BLaER1 treated with 17β-estradiol and CSF1 and Interleukin-3, amounts not matched to agents 10 nM and 100 nM (cell line): ENCODE data around the gene SCAF8.
A peak's percentile ranks its signal among the peaks of the same experiment; 100 is the strongest.

Experiments used
- H3K27ac ChIP-seq, 11 experiments: shearing (Covaris generic); formaldehyde crosslinking; 2 replicates each; pipeline ENCODE4 v1.8.1; 2022
- H3K27me3 ChIP-seq, 11 experiments: shearing (Covaris generic); formaldehyde crosslinking; 2 replicates each; pipeline ENCODE4 v1.8.1; 2022
- H3K36me3 ChIP-seq, 11 experiments: shearing (Covaris generic); formaldehyde crosslinking; 2 replicates each; pipeline ENCODE4 v1.8.1; 2022
- H3K4me1 ChIP-seq, 10 experiments: shearing (Covaris generic); formaldehyde crosslinking; 2 replicates each; pipeline ENCODE4 v1.8.1; 2022
- H3K4me2 ChIP-seq, 11 experiments: shearing (Covaris generic); formaldehyde crosslinking; 2 replicates each; pipeline ENCODE4 v1.8.1; 2022
- H3K4me3 ChIP-seq, 10 experiments: shearing (Covaris generic); formaldehyde crosslinking; 2 replicates each; pipeline ENCODE4 v1.8.1; 2022
- H3K9ac ChIP-seq, 11 experiments: shearing (Covaris generic); formaldehyde crosslinking; 2 replicates each; pipeline ENCODE4 v1.8.1; 2022
- H3K9me3 ChIP-seq, 11 experiments: shearing (Covaris generic); formaldehyde crosslinking; replicated peaks in 1 of 11; 2 replicates each; pipeline ENCODE4 v1.8.1; 2022
- H4K20me1 ChIP-seq, 11 experiments: shearing (Covaris generic); formaldehyde crosslinking; 2 replicates each; pipeline ENCODE4 v1.8.1; 2022
- Cebpa-rat ChIP-seq, 11 experiments: shearing (Covaris generic); IDR thresholded peaks; 2 replicates each; pipeline ENCODE4 v1.8.1; 2022

Gene SCAF8

GRCh38 chr6:154783229-154783628 lies 50.0 kb downstream of the SCAF8 start:
- peaks cover 12 to 93% (median 56%) of the 10 kb centered on the region in 11 experiments; a peak in 21 of 22 replicates for H4K20me1 ChIP-seq
- H3K27ac ChIP-seq: no peak overlapping the region
- no peak overlapping the region for H3K4me2 ChIP-seq
- H3K9ac ChIP-seq: no peak overlapping the region
- no peak for TF ChIP-seq Cebpa-rat (IDR thresholded peaks at IDR 0.05)
- H3K27me3 ChIP-seq: no peaks in the 10 kb centered on the region
- peaks cover 63 to 97% (median 92%) of the 10 kb centered on the region in 11 experiments for H3K36me3 ChIP-seq
- no peaks in the 10 kb centered on the region for H3K9me3 ChIP-seq
- H3K4me1 ChIP-seq: no peaks in the 10 kb centered on the region; a peak in 1 of 20 replicates
- H3K4me3 ChIP-seq: no peak overlapping the region

- Histone ChIP-seq H3K4me1 (no peaks in the 10 kb centered on the region; a peak in 1 of 20 replicates), H3K9me3 (no peaks in the 10 kb centered on the region), H3K36me3 (peaks cover 62 to 96% (median 92%) of the 10 kb centered on the region in 11 experiments), H3K4me2 (no peak overlapping the region), H3K4me3 (no peak overlapping the region), H3K9ac (no peak overlapping the region), H3K27ac (no peak overlapping the region), H3K27me3 (no peaks in the 10 kb centered on the region), H4K20me1 (peaks cover 18 to 90% (median 60%) of the 10 kb centered on the region in 11 experiments; a peak in 21 of 22 replicates)
- no peak for TF ChIP-seq Cebpa-rat (IDR thresholded peaks at IDR 0.05)
These were observed 51.9 kb downstream of the SCAF8 start for GRCh38 chr6:154785075-154785474.

GRCh38 chr6:154786144-154786868 lies 53.1 kb downstream of the SCAF8 start:
- no peak overlapping the region for H3K4me3 ChIP-seq
- H3K9ac ChIP-seq: no peak overlapping the region
- H3K4me2 ChIP-seq: no peak overlapping the region
- H3K9me3 ChIP-seq: no peaks in the 10 kb centered on the region
- H3K4me1 ChIP-seq: peaks cover 0 to under 1% (median 0%) of the 10 kb centered on the region in 10 experiments; a peak in 2 of 20 replicates
- peaks cover 18 to 93% (median 60%) of the 10 kb centered on the region in 11 experiments; a peak in 21 of 22 replicates for H4K20me1 ChIP-seq
- TF ChIP-seq Cebpa-rat (IDR thresholded peaks at IDR 0.05): no peak
- no peaks in the 10 kb centered on the region for H3K27me3 ChIP-seq
- H3K36me3 ChIP-seq: peaks cover 51 to 96% (median 84%) of the 10 kb centered on the region in 11 experiments
- H3K27ac ChIP-seq: no peak overlapping the region

DNA sequence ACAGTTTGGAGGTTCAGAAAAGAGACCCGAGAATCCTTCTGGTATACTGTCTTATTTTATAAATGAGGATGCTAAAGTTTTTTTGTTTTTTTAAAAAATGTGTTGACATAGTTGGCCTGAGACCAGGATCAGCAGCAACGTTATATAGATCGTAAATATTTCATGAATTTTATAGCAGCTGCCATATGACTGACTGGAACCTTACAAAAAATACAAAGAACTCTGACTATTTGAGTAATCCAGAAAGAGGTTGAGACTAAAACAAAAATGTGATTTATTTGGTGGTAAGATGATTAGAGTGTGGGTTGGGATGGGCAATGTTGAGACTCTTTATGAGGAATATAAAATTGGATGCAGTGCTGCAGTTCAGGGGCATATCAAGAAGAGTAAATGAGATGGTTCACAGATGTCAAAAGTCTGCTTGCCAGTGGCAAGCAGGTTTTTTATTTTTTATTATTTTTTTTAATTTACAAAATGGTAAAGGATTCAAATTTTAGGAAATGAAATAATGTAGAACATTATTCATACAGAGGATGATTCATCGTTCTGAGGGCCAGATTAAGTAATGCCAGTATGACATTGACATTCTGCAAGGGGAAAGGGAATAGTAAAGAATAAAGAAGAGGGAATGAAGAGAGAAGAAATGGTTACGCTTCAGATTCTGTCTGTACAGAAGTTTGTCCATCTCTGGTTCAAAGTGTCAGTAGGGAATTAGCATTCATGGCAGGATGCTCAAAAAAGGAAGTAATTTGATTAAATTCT lies 58.5 kb downstream of the SCAF8 start:
- no peak overlapping the region for H3K27ac ChIP-seq
- no peak overlapping the region for H3K9ac ChIP-seq
- no peaks in the 10 kb centered on the region for H3K9me3 ChIP-seq
- H3K27me3 ChIP-seq: no peaks in the 10 kb centered on the region
- no peak for TF ChIP-seq Cebpa-rat (IDR thresholded peaks at IDR 0.05)
- H3K4me1 ChIP-seq: peaks cover 0 to 14% (median 0%) of the 10 kb centered on the region in 10 experiments; a peak in 5 of 20 replicates
- H3K36me3 ChIP-seq: peaks cover 71 to 98% (median 84%) of the 10 kb centered on the region in 11 experiments
- no peak overlapping the region for H3K4me3 ChIP-seq
- peaks cover 13 to 84% (median 44%) of the 10 kb centered on the region in 11 experiments; a peak in 21 of 22 replicates for H4K20me1 ChIP-seq
- H3K4me2 ChIP-seq: 0 out of 22 replicates have a peak overlapping the region, but pooled peaks of 1 of the 11 experiments have one; percentile 16

DNA sequence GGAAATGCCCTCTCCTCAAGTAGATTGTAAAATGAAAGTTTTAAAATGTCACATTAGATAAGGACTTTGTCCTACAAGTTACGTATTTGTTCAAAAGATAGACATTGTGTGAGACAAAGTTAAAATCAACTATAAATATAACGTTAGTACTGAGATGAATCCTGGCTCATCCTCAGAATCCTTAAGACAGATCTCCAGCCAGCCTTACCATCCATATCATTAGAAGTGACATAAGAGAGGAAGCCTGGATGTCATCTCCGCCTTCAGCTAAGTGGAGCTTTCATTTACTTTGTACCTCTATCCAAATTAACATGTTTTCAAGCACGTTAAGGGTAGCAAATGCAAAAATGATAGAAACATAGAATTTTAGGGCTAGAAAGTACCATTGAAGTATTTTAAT lies 59.1 kb downstream of the SCAF8 start:
- Histone ChIP-seq H3K27me3 (no peaks in the 10 kb centered on the region), H3K9me3 (no peaks in the 10 kb centered on the region), H4K20me1 (peaks cover 10 to 84% (median 38%) of the 10 kb centered on the region in 11 experiments; a peak in 20 of 22 replicates), H3K4me3 (no peak overlapping the region), H3K4me1 (peaks cover 0 to 14% (median 0%) of the 10 kb centered on the region in 10 experiments; a peak in 5 of 20 replicates), H3K9ac (no peak overlapping the region), H3K36me3 (peaks cover 71 to 98% (median 83%) of the 10 kb centered on the region in 11 experiments), H3K27ac (no peak overlapping the region), H3K4me2 (no peak overlapping the region)
- no peak for TF ChIP-seq Cebpa-rat (IDR thresholded peaks at IDR 0.05)

DNA sequence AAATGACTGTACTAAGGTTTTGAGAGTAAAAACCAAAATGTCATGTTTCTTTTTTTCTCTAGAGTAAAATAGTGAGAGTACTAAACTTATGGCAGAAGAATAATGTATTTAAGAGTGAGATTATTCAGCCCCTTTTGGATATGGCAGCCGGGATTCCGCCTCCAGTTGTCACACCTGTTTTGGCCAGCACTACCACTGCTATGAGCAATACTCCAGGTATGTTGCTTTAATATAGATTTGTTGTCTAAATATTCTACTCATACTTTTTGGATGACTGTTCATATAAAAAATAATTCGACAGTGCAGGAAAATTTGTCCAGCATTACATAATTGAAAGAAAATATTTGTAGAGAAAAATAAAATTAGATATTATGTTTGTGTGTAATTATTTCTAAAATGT lies 59.5 kb downstream of the SCAF8 start:
- Histone ChIP-seq H3K9me3 (no peaks in the 10 kb centered on the region), H4K20me1 (peaks cover 10 to 84% (median 34%) of the 10 kb centered on the region in 11 experiments; a peak in 19 of 22 replicates), H3K4me2 (no peak overlapping the region), H3K4me3 (no peak overlapping the region), H3K4me1 (peaks cover 0 to 14% (median 0%) of the 10 kb centered on the region in 10 experiments; a peak in 5 of 20 replicates), H3K36me3 (peaks cover 71 to 98% (median 83%) of the 10 kb centered on the region in 11 experiments), H3K9ac (no peak overlapping the region), H3K27ac (no peak overlapping the region), H3K27me3 (no peaks in the 10 kb centered on the region)
- no peak for TF ChIP-seq Cebpa-rat (IDR thresholded peaks at IDR 0.05)

DNA sequence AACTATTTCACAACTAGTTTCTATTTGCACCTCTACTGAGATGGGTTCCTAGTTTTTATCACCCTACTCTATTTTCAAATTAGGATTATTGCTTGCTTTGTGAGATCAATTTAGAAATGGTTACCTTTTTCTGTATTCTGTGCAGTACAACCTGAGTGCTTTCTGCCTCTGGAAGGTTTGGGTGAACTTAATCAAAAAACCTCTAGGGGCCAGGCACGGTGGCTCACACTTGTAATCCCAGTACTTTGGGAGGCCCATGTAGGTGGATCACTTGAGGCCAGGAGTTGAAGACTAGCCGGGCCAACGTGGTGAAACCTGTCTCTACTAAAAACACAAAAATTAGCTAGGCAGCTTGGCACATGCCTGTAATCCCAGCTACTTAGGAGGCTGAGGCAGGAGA lies 63.3 kb downstream of the SCAF8 start:
- no peak for TF ChIP-seq Cebpa-rat (IDR thresholded peaks at IDR 0.05)
- Histone ChIP-seq H4K20me1 (peaks cover 9 to 86% (median 33%) of the 10 kb centered on the region in 11 experiments; a peak in 17 of 22 replicates), H3K4me1 (peaks cover 0 to 15% (median 0%) of the 10 kb centered on the region in 10 experiments; a peak in 7 of 20 replicates), H3K4me3 (no peak overlapping the region), H3K27ac (no peak overlapping the region), H3K27me3 (no peaks in the 10 kb centered on the region), H3K9me3 (no peaks in the 10 kb centered on the region), H3K36me3 (peaks cover 78 to 98% (median 90%) of the 10 kb centered on the region in 11 experiments), H3K9ac (no peak overlapping the region), H3K4me2 (no peak overlapping the region)

GRCh38 chr6:154797857-154798256 lies 64.6 kb downstream of the SCAF8 start:
- H3K9me3 ChIP-seq: no peaks in the 10 kb centered on the region
- peaks cover 78 to 98% (median 92%) of the 10 kb centered on the region in 11 experiments for H3K36me3 ChIP-seq
- peaks cover 9 to 86% (median 27%) of the 10 kb centered on the region in 11 experiments; a peak in 17 of 22 replicates for H4K20me1 ChIP-seq
- no peak overlapping the region for H3K4me3 ChIP-seq
- H3K27me3 ChIP-seq: no peaks in the 10 kb centered on the region
- H3K4me2 ChIP-seq: no peak overlapping the region
- TF ChIP-seq Cebpa-rat (IDR thresholded peaks at IDR 0.05): no peak
- H3K4me1 ChIP-seq: peaks cover 0 to 9% (median 0%) of the 10 kb centered on the region in 10 experiments; a peak in 2 of 20 replicates
- no peak overlapping the region for H3K27ac ChIP-seq
- H3K9ac ChIP-seq: no peak overlapping the region

DNA sequence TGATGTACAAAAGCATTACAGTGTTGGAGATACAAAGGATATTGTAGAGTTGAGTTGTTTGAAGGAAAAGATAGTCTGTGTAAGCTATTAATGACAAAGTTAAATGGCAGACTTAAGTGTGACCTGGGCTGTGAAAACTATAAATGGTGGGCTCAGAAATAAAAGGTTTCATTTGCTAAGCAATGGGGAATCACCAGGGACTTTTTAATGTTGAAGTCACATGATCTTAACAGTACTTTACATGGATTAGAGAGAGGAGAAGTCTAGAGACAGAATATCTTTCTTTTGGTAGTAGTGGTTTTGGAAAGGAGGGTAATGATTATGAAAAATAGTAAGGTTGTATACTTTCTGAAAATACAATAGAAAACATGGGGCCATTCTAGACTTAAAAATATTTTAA lies 67.1 kb downstream of the SCAF8 start:
- Histone ChIP-seq H3K27me3 (no peaks in the 10 kb centered on the region), H3K9ac (no peak overlapping the region), H3K27ac (no peak overlapping the region), H3K4me2 (no peak overlapping the region), H4K20me1 (peaks cover 5 to 93% (median 28%) of the 10 kb centered on the region in 11 experiments; a peak in 18 of 22 replicates), H3K4me3 (no peak overlapping the region), H3K9me3 (no peaks in the 10 kb centered on the region), H3K4me1 (peaks cover 0 to 9% (median 0%) of the 10 kb centered on the region in 10 experiments; a peak in 2 of 20 replicates), H3K36me3 (peaks cover 74 to 100% (median 87%) of the 10 kb centered on the region in 11 experiments)
- TF ChIP-seq Cebpa-rat (IDR thresholded peaks at IDR 0.05): no peak
